GM19035 (cell line): ENCODE results near the gene MYO18A.

Experiments
- ATAC-seq: cut with Tn5 transposase; IDR thresholded peaks from one replicate; pipeline ENCODE4 v1.9.1; 2021; ENCODE audit not compliant: unreplicated experiment

MYO18A gene

DNA sequence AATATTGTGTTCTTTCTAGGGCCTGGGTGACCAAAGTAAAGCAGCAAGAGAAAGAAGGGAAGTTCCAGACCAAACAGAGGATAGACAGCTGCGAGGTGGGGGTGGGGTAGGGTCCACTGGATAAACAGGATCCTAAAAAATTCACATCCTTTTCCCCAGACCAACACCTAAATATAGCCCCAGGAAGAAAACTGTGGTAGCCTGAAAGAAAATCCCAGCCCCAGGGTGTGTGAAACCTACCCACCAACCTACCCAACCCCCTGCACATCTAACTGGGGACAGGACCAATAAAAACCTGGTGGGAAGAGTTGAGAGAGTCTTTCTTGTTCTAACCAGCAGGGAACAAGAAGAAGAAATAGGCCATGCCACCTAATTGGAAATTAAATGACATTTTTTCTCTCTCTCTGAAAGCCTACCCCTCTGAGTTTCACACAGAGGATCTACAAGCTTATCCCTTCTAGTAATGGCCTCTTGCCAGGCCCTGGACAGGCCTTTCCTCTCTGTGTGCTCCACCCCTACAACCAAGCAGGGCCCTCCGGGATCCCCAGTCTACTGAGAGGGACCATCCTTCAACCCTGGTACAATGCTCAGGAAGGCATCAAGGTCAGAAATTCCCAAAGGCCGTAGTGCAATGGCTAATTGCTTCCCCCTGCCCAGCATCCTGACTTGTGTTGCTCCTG lies 12.0 kb downstream of the MYO18A start:
- ATAC-seq: no peak

DNA sequence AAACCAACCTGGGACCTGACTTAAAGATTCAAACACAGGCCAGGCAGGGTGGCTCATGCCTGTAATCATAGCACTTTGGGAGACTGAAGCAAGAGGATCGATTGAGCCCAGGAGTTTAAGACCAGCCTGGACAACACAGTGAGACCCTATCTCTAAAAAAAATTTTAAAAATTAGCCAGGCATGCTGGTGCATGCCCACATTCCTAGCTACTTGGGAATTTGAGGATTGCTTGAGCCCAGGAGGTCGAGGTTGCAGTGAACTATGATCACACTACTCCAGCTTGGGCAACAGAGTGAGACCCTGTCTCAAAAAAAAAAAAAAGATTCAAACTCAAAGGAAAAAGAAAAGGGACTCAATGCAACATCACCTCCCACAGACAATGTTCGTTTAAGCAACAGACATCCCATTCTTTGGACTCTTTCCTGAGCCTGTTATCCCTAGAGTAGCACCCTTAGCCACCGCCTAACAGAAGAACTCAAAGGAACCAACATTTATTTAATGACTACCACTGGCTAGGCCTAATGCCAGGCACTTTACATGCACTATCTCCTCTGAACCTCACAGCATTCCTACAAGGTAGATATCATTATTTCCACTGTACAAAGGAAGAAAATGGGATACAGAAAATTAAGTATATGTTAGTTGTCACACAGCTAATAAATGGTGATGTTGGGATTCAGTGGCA lies 12.7 kb downstream of the MYO18A start:
- ATAC-seq: no peak

GRCh38 chr17:29166507-29166887 lies 13.7 kb downstream of the MYO18A start:
- no peak for ATAC-seq

DNA sequence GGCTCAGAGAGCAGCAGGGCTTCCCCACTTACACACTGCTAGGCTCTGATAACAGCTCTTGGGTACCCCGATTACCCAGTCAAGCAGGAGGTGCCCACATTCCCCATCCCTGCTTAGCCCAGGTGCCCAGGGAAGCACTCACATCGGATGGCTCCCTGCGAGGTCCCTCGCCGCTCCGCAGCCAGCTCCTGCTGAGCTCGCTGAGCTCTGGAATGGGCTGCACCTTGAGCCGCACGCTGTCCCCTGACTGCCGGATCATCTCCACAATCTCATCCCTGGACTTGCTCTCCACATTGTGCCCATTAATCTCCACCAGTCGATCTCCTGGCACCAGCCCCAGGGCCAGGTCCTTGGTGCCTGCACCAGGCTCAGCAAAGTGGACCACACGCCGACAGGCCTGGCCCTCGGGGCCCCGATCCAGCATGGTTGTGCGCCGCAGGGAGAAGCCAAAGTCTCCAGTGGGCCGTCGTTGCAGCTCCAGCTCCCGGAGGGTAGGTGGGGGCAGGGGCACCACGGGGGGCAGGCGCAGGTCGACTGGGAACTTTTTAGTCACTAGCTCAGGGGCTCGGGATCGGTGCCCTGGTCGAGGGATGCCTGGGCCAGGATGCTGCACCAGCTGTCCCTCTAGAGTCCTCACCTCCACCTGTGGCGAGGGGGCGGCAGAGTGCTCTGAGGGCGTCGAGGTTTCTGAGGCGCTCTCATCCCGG lies 14.2 kb downstream of the MYO18A start:
- no peak for ATAC-seq

DNA sequence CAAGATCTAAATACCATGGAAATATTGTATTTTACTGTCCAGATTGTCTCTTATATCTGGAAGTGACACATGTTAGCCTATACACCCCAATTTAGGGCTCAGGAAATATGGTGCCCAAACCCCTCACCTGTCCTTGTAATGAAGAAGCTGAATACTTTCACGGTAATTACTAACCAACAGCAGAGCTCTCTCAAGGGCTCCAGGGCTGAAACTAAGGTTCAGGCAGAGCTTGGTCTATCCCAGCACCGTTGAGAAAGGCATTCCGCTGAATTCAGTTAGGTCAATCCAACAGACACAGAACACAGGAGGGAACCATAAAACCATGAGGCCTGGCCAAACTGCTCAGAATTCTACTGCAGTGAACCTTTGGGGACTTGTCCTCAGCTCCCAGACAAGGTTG lies 14.9 kb downstream of the MYO18A start:
- ATAC-seq: no peak

- ATAC-seq: no peak
Observed at GRCh38 chr17:29163563-29163962, 16.6 kb downstream of the MYO18A start.

DNA sequence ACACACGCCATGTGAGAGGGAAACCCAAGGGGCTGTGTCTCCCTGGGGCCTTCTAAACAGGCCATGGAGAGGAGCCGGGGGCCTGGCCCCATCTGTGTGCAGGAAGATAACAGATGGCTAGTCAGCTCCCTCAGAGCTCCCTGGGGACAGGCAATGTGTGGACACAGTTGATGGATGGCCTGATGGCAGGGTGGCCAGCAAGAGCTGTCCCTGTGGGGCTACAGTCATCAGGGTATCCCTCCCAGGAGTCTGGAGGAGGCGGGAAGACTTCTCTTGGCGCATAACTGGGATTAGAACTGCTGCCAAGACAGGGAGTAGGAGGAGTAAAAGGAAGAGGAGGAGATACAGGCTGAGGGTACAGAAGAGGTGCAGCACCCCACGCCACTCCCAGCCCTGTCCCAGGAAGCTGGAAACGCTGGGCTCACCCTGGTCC lies 17.3 kb downstream of the MYO18A start:
- ATAC-seq: no peak

- no peak for ATAC-seq
Observed at GRCh38 chr17:29162082-29162908, 17.9 kb downstream of the MYO18A start.

DNA sequence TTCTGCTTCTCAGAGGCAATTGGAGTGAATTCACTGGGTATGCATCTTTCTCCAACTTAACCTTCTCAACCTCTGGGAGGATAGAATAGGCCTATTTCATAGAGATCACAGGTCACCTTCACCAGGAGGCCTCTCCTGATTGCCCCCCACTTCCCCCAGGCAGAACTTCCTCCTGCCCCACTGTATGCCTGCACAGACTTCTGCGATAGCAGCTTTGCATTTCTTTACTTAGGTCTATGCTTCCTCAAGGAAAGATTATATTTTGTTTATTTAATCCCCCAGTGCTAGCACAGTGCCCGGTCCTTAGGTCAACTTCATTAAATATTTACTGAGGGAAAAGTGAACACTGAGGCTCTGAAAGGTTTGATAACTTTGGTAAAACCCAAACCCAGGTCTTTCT lies 19.9 kb downstream of the MYO18A start:
- ATAC-seq: no peak

- ATAC-seq: no peak
Observed at GRCh38 chr17:29159306-29159860, 20.8 kb downstream of the MYO18A start.

DNA sequence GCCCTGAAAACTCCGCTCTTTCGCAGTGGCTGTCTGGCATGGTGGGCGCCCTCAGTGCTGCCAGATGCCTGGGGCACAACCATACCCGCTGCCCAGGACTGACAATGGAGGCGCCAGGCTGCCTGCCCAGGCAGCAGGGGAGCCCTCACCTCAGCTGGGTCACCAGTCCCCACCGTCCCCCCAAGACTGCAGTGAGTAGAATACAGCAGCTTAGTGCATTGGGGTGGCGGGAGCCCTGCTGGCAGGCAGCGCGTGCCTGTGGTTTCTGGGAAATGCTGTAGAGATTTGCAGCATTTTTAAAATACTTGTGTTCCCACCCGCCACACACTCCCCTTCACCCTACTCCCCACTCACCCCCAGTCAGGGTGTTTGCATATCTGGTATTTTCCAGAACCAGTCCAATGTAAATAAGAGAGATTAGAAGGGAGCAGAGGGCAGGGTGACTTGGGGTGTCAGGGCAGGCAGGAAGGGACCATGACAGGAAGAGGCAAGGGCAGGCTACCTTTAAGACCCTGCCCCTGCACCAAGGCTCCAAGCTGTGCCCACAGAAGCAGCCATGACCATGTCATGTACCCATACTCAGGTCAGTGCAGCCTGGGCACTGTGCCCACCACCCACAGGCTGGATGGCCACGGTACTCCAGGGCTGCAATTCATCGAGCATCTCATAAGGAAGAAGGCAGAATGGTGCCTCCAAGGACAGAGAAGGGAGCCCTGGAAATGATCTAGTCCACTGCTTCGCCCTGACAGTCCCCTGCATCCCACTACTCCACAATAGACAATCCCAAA lies 21.5 kb downstream of the MYO18A start:
- ATAC-seq: no peak

DNA sequence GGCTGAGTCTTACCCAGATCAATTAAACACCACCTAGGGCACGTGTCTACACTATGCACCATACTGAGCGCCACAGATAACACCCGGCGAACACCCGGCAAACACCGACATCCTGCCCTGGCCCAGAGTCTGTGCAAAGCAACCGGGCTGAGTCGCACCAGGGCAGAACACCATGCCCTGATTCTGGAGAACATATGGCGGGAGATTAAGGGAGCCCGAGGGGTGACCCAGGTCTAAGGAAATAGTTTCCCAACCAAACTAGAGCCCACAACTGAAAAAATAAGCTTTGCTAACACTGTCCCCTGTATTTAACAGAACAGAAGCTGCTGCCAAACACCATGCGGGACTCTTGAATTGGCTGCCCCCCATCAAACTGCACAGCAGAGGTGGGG lies 22.1 kb downstream of the MYO18A start:
- no peak for ATAC-seq

GRCh38 chr17:29157310-29157709 lies 22.9 kb downstream of the MYO18A start:
- no peak for ATAC-seq

DNA sequence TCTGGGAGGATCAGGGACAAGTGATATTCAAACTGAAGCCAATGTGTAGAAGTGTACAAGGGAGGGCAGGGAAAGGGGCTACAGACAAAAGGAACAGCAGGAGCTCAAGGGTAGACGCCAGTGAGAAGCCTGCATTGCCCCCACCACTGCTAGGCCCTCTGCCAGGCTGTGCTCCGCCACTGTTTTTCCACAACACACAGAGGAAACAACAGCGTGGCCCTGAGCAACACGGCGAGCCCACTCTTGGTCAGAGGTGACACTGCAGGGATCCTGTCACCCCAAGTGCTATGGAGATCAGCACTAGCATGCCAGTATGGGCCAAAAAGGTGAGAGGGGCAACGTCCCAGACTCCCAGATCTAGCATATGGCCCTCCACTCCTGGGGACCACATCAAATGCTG lies 23.4 kb downstream of the MYO18A start:
- no peak for ATAC-seq

- ATAC-seq: no peak
Observed at GRCh38 chr17:29155966-29156338, 24.2 kb downstream of the MYO18A start.

GRCh38 chr17:29155227-29155965 lies 24.8 kb downstream of the MYO18A start:
- ATAC-seq: no peak

DNA sequence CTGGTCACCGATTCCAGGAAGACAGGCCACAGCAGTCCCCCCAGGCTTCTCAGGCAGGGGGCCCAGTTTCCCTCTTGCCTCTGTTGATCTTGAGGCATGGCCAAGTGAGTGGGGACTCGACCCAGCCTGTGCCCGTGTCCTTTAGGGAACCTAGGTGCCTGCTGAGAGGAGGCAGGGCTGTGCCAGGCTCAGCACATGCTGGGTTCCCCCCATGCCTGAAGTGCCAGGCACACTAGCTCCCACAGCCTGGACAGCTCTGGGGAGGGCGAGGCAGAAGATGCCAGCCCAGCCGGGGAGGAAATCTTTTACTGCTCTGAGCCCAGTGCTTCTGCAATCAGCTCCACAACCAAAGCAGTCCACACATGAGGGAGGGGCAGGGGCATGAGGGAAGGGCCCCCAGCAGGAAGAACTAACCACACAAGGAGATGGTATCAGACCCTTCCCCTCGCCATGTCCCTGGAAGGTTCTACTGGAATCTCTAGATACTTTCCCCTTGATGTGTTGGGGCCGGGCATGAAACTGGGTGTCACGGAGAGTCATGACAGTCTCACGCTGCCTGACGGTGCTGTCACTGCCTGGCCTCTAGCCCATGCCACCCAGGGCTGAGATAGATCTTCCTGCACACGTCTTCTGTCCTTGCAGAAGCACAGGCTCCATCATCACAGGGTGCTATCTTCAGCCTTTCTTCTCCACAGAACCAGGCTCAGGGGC lies 25.5 kb downstream of the MYO18A start:
- ATAC-seq: no peak

DNA sequence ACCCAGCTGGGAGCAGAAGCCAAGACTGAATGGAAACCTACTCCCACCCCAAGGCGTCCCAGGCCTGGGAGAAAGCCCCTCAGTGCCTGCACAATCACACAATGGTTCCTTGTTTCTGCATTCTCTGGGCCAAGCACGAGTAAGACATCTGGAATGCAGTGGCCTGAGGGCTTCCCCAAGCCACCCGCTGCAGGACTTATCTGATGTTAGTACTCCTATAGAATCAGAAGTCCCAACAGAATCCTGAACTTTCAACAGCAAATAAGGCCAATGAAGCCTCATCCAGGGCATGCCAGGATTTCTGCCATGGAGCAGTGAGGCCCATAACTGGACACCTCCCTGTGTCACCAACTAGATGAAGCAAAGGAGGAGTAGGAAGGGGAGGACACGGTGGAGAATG lies 28.6 kb downstream of the MYO18A start:
- ATAC-seq: no peak

GRCh38 chr17:29150161-29150560 lies 30.0 kb downstream of the MYO18A start:
- ATAC-seq: no peak
